A549 (cell line): ENCODE data around the gene TPM4.

ENCODE experiments used
- CTCF ChIP-seq: fragments of >200 bp; sonication (Bioruptor Twin); formaldehyde crosslinking; IDR thresholded peaks from 3 replicates; pipeline ENCODE4 v1.5.1; 2016
- JUN ChIP-seq, 2 experiments: fragments of >200 bp; sonication (Bioruptor Twin); formaldehyde crosslinking; IDR thresholded peaks; 2 replicates in 1 of 2; 3 replicates in 1 of 2; pipeline ENCODE4 v1.6.1; 2016 to 2017
- KDM5A ChIP-seq: fragments of 200-600 bp; sonication (generic); IDR thresholded peaks from 2 replicates; pipeline ENCODE4 v1.6.1; 2016; ENCODE audit warnings: antibody characterized with exemption, mild to moderate bottlenecking
- MAFK ChIP-seq: fragments of 450-650 bp; IDR thresholded peaks from 2 replicates; pipeline ENCODE4 v1.6.1; 2014; ENCODE audit not compliant: partially characterized antibody
- PBX3 ChIP-seq: IDR thresholded peaks from 2 replicates; pipeline ENCODE4 v1.6.1; 2012
- POLR2A ChIP-seq: IDR thresholded peaks from 2 replicates; pipeline ENCODE4 v1.6.1; 2012; ENCODE audit warnings: mild to moderate bottlenecking, low read length
- TP53 ChIP-seq: fragments of 250-450 bp; sonication (Bioruptor Pico); IDR thresholded peaks from 2 replicates; pipeline ENCODE4 v1.5.0; 2021; ENCODE audit warnings: mild to moderate bottlenecking, moderate library complexity

- TF ChIP-seq PBX3 (no peak), JUN (IDR thresholded peaks at IDR 0.05) (no peak; a peak in 1 of 5 replicates), TP53 (no peak), KDM5A (no peak), CTCF (no peak), POLR2A (no peak), MAFK (no peak)
Observed at GRCh38 chr19:16075430-16076153, 703 bp upstream of the TPM4 start.
